HG03439 (cell line): Measurements from ENCODE around the gene PLOD2.

Source experiments
- ATAC-seq: cut with Tn5 transposase; IDR thresholded peaks from one replicate; pipeline ENCODE4 v1.9.1; 2021; ENCODE audit warnings: mild to moderate bottlenecking, moderate library complexity; ENCODE audit not compliant: unreplicated experiment

The PLOD2 gene

DNA sequence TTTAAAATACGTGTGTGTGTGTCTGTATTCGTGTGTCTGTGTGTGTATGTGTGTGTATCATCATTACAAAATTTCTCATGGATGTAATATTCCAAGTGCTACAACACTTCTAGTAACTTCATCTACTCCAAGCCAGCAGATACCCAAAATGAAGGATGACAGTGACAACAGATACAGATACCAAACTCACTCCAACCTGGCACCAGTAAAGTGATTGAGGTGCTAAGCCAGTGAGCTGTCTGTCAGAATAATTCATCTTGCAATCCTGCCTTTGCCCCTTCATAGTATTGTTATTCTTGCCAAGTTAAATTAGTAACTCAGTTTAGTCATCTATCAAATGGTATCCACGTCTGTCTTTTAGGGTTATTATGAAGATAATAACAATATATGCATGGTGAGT lies 58.1 kb downstream of the PLOD2 start:
- no peak for ATAC-seq

DNA sequence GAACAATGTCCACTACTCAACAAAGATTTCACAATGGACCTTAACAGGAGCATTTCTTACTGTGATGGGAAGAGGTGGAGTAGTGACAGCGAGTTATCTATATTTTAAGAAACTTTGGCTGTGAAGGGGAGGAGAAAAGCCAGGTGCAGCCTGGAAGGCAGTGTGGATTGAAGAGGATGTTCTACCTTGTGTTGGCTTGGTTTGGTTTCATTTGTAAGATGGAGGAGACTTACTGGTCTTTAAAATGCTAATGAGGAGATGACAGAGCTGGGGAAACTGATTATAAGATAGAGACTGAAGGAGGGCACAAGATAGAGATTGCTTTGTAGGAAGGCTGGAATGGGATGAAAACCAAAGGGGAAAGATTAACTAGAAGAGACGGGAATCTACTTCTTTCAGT lies 59.4 kb downstream of the PLOD2 start:
- ATAC-seq: no peak

DNA sequence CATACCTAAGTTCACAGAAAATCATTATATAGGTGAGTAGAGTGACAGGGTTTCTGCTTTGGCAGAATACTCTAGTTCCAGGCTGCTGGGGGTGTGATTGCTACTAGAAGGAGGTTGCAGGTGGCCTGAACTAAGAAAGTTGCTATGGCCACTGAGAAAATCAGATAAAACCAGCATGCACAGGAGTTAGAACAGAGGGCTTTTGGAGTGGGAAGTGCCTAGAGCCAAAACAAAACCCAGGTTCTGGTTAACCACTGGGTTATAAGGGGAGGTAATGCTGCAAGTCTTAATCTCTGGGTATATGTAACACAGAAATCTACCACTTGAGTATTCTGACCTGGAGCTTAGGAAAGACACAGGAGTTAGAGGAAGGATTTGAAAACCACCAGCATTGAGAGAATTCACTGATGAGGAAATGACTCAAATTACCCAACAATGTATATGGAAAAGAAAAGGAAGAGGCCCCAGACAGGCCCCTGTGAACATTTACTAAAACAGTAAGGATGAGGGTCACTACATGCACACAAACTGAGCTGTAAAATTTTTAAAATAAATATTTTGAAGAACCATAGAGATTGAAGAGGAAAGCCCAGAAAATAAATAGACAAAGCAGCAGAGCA lies 60.0 kb downstream of the PLOD2 start:
- ATAC-seq: no peak

DNA sequence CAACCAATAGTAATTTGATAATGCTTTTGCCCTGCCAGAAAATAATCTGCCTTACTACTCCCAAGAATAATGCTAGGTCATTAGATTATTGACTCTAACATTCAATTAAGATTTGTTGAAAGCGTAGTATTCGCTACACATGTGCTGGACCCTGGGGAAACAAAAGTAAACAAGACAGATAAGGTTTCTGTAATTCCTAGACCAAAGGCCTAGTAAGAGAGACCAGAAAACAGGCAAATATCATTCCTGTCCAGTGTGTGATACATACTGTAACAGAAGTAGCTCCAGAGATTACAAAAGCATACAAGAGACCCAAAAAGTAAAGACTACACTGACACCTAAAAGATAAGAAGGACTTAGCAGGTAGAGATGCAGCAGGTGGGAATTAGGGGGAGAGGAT lies 60.8 kb downstream of the PLOD2 start:
- no peak for ATAC-seq

- ATAC-seq: no peak
These were observed 61.7 kb downstream of the PLOD2 start for GRCh38 chr3:146099316-146099715.

- ATAC-seq: no peak
These were observed 67.1 kb downstream of the PLOD2 start for GRCh38 chr3:146093896-146094295.

DNA sequence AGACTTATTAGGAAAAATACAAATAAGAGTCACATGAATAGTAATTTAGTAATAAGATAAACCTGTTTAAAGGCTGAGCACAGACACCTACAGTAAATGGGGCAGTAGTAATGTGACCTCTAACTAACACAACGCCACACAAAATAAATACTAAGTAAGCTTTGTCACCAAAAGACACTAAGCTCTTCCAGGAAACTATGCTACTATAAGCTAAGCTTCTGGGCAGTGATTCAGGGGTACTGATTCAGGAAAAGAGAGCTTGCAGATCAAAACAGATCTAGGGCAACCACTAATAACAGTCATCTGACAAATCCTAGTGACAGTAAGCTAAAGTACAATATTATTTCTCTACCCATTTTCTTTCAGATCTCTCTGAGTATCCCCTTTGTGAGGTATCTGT lies 68.8 kb downstream of the PLOD2 start:
- ATAC-seq: no peak

- ATAC-seq: no peak
These were observed 69.6 kb downstream of the PLOD2 start for GRCh38 chr3:146091397-146091796.

GRCh38 chr3:146090521-146090920 lies 70.5 kb downstream of the PLOD2 start:
- no peak for ATAC-seq

- no peak for ATAC-seq
These were observed 72.1 kb downstream of the PLOD2 start for GRCh38 chr3:146088840-146089239.

GRCh38 chr3:146087116-146087515 lies 73.9 kb downstream of the PLOD2 start:
- no peak for ATAC-seq

GRCh38 chr3:146086211-146086610 lies 74.8 kb downstream of the PLOD2 start:
- no peak for ATAC-seq

- no peak for ATAC-seq
These were observed 75.3 kb downstream of the PLOD2 start for GRCh38 chr3:146085678-146086077.

DNA sequence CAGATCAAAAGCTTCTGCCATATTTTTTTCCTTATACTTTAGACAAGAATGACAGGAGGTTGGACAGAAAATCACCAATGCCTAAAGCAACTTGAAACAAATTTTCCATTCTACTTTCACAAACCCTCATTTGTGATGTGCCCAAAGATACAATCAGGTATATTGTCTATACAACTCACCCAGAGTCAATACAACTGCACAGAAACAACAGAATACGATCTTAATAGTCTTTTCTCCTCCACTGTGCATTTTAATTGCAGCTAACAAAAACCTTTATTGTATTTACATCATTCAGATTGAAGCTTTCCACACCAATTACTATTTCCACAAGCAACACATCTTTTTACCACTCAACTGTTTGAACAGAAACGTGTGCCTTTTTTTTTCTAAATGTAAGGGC lies 80.4 kb downstream of the PLOD2 start:
- ATAC-seq: no peak

DNA sequence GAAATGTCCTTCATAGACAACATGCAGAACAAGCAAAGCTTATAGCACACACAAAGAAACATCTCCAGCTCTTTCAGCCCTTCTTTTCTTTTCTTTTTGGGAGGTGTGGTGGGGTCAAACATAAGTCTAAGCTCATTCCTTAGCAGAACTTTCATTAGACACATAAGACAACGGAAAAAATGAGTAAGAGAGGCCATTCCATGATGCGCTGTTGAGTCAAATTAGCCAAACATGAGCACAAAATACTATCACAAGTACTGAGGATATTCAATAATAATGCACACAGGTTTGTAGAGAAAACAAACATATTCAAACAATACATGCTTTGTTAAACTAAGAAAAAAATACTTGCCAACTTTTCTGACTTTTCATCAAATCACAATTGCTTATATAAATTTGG lies 83.0 kb downstream of the PLOD2 start:
- ATAC-seq: no peak

- no peak for ATAC-seq
These were observed 83.8 kb downstream of the PLOD2 start for GRCh38 chr3:146077181-146077580.

- no peak for ATAC-seq
These were observed 88.2 kb downstream of the PLOD2 start for GRCh38 chr3:146072824-146073223.

DNA sequence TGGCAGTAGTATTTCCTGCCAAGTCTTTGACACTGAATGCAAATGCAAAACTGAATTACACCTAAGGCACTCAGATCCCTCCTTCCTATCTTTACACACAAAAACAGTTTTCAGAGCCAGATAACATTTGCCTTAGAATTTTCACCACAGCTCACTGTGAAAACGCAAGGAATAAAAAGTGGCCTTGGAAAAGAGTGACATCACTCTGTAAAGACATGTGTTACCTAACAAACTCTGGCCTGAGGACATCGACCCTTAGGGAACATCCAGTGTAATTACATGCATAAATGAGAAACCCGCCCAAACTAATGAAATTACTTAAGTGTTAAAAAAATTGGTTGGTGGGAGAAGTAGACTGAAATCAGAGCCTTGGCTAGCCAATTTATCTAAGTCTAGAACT lies 88.9 kb downstream of the PLOD2 start:
- no peak for ATAC-seq

GRCh38 chr3:146071632-146072031 lies 89.4 kb downstream of the PLOD2 start:
- ATAC-seq: no peak

GRCh38 chr3:146067048-146067447 lies 93.9 kb downstream of the PLOD2 start:
- no peak for ATAC-seq

DNA sequence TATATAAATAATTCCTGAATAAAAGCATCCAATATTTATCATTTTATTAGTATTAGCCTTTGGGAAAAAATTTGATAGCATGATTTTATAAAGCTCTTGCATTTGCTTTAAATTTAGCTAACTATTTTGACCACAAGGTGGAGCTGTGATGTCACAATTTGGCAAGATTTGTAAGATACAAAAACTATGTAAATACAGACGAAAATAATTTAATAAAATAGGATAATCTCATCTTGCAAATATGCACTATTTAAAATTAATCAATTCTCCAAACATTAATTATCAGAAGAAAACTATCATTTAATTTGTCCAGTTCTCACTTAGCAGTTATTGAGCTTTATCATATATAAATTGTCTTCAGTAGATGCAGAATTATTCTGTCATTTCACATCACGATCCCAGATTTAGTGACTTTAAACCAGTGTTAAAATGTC lies 95.4 kb downstream of the PLOD2 start:
- no peak for ATAC-seq

DNA sequence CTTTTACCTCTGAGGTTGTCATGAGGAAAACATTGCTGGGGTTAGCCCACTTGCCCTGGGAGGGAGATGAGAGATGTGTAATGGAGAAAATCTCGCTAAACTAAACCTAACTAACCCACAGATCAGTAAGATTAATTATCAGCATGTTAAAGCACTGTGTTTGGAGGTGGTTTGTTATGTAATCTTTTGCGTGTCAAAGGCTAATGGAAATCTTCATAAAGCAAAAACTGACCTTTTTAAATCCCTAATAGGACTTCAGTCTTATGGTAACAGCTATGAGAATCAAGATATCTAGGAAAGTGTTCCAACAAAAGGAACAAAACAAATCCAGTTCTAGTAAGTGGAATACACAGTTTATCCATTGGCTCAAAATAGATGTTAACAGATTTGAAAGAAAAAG lies 102.7 kb downstream of the PLOD2 start:
- ATAC-seq: no peak

DNA sequence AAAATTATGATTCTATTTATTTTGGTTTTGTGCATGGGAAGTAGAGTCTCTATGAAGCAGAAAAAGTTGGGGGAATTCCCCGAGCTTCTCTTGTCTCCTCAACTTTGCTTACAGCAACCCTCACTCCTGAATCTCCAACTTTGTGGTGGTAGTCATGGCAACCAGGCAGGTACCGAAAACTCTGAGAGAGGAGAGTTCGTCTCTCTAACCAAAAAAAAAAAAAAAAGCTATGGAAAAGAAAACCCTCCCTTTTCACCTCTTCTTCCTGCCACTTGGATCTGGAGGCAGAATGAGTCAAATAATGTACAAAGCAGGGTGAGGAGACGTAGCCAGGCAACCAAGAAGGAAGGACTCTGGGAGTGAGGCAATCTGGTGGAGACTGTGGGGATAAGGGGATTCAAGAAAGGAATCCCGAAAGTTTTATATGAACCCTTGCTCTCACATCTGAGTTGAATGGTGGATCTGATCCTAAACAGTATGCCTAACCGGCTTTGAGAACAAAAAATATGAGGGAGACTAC lies 108.1 kb downstream of the PLOD2 start:
- ATAC-seq: no peak
